ENCODE results near the gene RBBP6.

Gene RBBP6

GRCh38 chr16:24524855-24525677 is 14.3 kb upstream of the RBBP6 start:
- DNase-seq, result no peak

- DNase-seq, result no peak
Observed at GRCh38 chr16:24525970-24526559, 13.3 kb upstream of the RBBP6 start.

GRCh38 chr16:24526701-24527495 is 12.5 kb upstream of the RBBP6 start:
- no peak for DNase-seq

GRCh38 chr16:24531166-24531565 is 8.2 kb upstream of the RBBP6 start:
- DNase-seq, result no peak

GRCh38 chr16:24534620-24535019 is 4.7 kb upstream of the RBBP6 start:
- no peak for DNase-seq

GRCh38 chr16:24535827-24536226 is 3.5 kb upstream of the RBBP6 start:
- DNase-seq, result no peak

- DNase-seq, result no peak
Observed at GRCh38 chr16:24536671-24537070, 2.7 kb upstream of the RBBP6 start.

GRCh38 chr16:24537474-24538337 is 1.7 kb upstream of the RBBP6 start:
- no peak for DNase-seq

- DNase-seq, result no peak
Observed at GRCh38 chr16:24538756-24539294, 541 bp upstream of the RBBP6 start.

GRCh38 chr16:24539850-24540601 is 660 bp downstream of the RBBP6 start:
- DNase-seq, result peak; percentile 52

GRCh38 chr16:24540602-24541210 is 1.3 kb downstream of the RBBP6 start:
- DNase-seq, result no peak

GRCh38 chr16:24541233-24541933 is 2.0 kb downstream of the RBBP6 start:
- DNase-seq, result no peak

GRCh38 chr16:24543949-24544348 is 4.6 kb downstream of the RBBP6 start:
- no peak for DNase-seq

GRCh38 chr16:24544640-24545039 is 5.3 kb downstream of the RBBP6 start:
- DNase-seq, result no peak

- no peak for DNase-seq
Observed at GRCh38 chr16:24550295-24550694, 10.9 kb downstream of the RBBP6 start.

GRCh38 chr16:24552705-24553246 is 13.4 kb downstream of the RBBP6 start:
- no peak for DNase-seq

- no peak for DNase-seq
Observed at GRCh38 chr16:24553983-24554382, 14.6 kb downstream of the RBBP6 start.

GRCh38 chr16:24555346-24555872 is 16.0 kb downstream of the RBBP6 start:
- no peak for DNase-seq

- DNase-seq, result no peak
Observed at GRCh38 chr16:24562811-24563210, 23.4 kb downstream of the RBBP6 start.

- no peak for DNase-seq
Observed at GRCh38 chr16:24568392-24568791, 29.0 kb downstream of the RBBP6 start.

Measured in CD4-positive, alpha-beta T cell treated with Interferon gamma for 1 hour (primary cell).